AG08395 (cell line): ENCODE results near the gene POMT1.
A peak's percentile ranks its signal among the peaks of the same experiment; 100 is the strongest.
"Not testable (repeated sequence)": the region's sequence is repeated elsewhere in the genome, so short reads cannot be mapped to it uniquely, and the experiment has no call there.

Source experiments
- DNase-seq: peaks from one replicate; pipeline ENCODE4 v3.0.0; 2012; ENCODE audit warnings: mixed read lengths, low spot score

The POMT1 gene

GRCh38 chr9:131524665-131525315 lies 22.1 kb downstream of the POMT1 start:
- DNase-seq = no peak

GRCh38 chr9:131525643-131526565 lies 23.2 kb downstream of the POMT1 start:
- no peak for DNase-seq

- no peak for DNase-seq
Measured at GRCh38 chr9:131528186-131528585, 25.5 kb downstream of the POMT1 start.

- DNase-seq = no peak
Measured at GRCh38 chr9:131528886-131529505, 26.3 kb downstream of the POMT1 start.

GRCh38 chr9:131529597-131530545 lies 27.2 kb downstream of the POMT1 start:
- DNase-seq = no peak

GRCh38 chr9:131530546-131530919 lies 27.8 kb downstream of the POMT1 start:
- DNase-seq = peak; percentile 57

- DNase-seq = peak; percentile 100
Measured at GRCh38 chr9:131530920-131531832, 28.5 kb downstream of the POMT1 start, which contains the start of gene UCK1. UCK1 (minus strand) TSS chr9:131531263; CDS start chr9:131531174, 89 bp downstream.

GRCh38 chr9:131534721-131535237 lies 32.1 kb downstream of the POMT1 start:
- no peak for DNase-seq

GRCh38 chr9:131537946-131538345 lies 35.2 kb downstream of the POMT1 start:
- DNase-seq = no peak

GRCh38 chr9:131539223-131539923 lies 36.7 kb downstream of the POMT1 start:
- no peak for DNase-seq

- no peak for DNase-seq
Measured at GRCh38 chr9:131543141-131543540, 40.4 kb downstream of the POMT1 start.

GRCh38 chr9:131545003-131545785 lies 42.5 kb downstream of the POMT1 start, which contains the start of gene PRRT1B:
PRRT1B (plus strand) TSS chr9:131545523; CDS start chr9:131545616, 93 bp downstream.
- no peak for DNase-seq

- DNase-seq = no peak
Measured at GRCh38 chr9:131545786-131546335, 43.1 kb downstream of the POMT1 start.

GRCh38 chr9:131546336-131547084 lies 43.8 kb downstream of the POMT1 start:
- DNase-seq = peak; percentile 53

- not testable (repeated sequence) for DNase-seq
Measured at GRCh38 chr9:131549186-131549585, 46.5 kb downstream of the POMT1 start.

GRCh38 chr9:131550465-131550864 lies 47.7 kb downstream of the POMT1 start:
- not testable (repeated sequence) for DNase-seq

GRCh38 chr9:131552030-131552429 lies 49.3 kb downstream of the POMT1 start:
- DNase-seq = no peak
